ENCODE results near the gene SOS2.

Gene SOS2

DNA sequence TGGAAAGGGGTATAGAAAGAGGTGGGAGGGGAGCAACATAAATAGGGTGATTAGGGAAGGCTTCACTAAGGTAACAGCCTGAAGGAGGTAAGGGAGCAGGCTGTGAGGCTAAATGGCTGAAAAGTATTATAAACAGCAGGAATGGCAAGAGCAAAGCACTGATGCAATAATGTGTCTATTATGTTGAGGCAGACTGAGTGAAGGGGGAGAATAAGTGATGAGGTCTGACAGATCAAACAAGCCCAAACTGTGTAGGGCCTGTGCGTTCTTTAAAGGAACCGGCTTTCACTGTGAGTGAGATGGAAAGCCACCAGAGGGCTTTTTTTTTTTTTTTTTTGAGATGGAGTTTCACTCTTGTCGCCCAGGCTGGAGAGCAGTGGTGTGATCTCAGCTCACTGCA, 108.3 kb downstream of the SOS2 start:
- Histone ChIP-seq H3F3A (ENCODE audit: control insufficient read depth, insufficient read depth) (peaks cover 6% of the 10 kb centered on the region; the same call in 1 of the 2 replicates), H3K9me2 (replicated peaks; ENCODE audit: control insufficient read depth, low read length) (no peaks in the 10 kb centered on the region), H3K4me1 (ENCODE audit: control insufficient read depth, low read length) (no peaks in the 10 kb centered on the region), H3K79me2 (ENCODE audit: control insufficient read depth, low read length) (no peaks in the 10 kb centered on the region), H3K36me3 (ENCODE audit: control insufficient read depth, low read length) (no peaks in the 10 kb centered on the region), H3K27ac (ENCODE audit: low read depth, low read length) (no peak overlapping the region), H4K20me1 (ENCODE audit: control insufficient read depth, insufficient read depth, low read depth, low read length) (no peaks in the 10 kb centered on the region), H3K4me2 (ENCODE audit: low read length) (no peak overlapping the region), H3K27me3 (ENCODE audit: control insufficient read depth, low read length) (no peaks in the 10 kb centered on the region), H3K4me3 (ENCODE audit: low read length) (no peak overlapping the region), H3K9me3 (ENCODE audit: control insufficient read depth, insufficient read depth, low read length) (no peaks in the 10 kb centered on the region)
- TF ChIP-seq EZH2phosphoT487 (IDR thresholded peaks at IDR 0.05; ENCODE audit: borderline replicate concordance, low read length), result no peak
- TF ChIP-seq, protein P1, sequence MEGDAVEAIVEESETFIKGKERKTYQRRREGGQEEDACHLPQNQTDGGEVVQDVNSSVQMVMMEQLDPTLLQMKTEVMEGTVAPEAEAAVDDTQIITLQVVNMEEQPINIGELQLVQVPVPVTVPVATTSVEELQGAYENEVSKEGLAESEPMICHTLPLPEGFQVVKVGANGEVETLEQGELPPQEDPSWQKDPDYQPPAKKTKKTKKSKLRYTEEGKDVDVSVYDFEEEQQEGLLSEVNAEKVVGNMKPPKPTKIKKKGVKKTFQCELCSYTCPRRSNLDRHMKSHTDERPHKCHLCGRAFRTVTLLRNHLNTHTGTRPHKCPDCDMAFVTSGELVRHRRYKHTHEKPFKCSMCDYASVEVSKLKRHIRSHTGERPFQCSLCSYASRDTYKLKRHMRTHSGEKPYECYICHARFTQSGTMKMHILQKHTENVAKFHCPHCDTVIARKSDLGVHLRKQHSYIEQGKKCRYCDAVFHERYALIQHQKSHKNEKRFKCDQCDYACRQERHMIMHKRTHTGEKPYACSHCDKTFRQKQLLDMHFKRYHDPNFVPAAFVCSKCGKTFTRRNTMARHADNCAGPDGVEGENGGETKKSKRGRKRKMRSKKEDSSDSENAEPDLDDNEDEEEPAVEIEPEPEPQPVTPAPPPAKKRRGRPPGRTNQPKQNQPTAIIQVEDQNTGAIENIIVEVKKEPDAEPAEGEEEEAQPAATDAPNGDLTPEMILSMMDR (IDR thresholded peaks at IDR 0.05; ENCODE audit: low read depth, low read length, poor library complexity, severe bottlenecking), result no peak

DNA sequence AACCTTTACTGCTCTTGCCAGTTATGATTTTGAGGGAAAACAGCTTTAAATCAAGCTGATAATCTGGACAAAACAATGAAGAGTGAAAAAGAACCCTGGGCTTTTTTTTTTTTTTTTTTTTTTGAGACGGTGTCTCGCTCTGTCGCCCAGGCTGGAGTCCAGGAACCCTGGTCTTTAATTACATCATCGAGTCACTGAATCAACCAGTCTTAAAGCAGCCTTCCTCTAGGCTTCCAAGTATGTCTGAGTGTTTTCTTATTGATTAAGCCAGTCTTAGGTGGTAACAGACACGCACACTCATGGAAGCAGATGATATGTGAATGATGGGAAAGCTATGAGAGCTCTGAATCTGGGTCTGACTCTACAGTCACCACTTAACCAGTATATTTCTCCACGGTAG, 109.1 kb downstream of the SOS2 start:
- Histone ChIP-seq H3F3A (ENCODE audit: control insufficient read depth, insufficient read depth) (peaks cover 10% of the 10 kb centered on the region; the same call in 1 of the 2 replicates), H3K9me3 (ENCODE audit: control insufficient read depth, insufficient read depth, low read length) (no peaks in the 10 kb centered on the region), H3K4me2 (ENCODE audit: low read length) (no peak overlapping the region), H3K9me2 (replicated peaks; ENCODE audit: control insufficient read depth, low read length) (no peaks in the 10 kb centered on the region), H3K27ac (ENCODE audit: low read depth, low read length) (no peak overlapping the region), H3K27me3 (ENCODE audit: control insufficient read depth, low read length) (no peaks in the 10 kb centered on the region), H3K36me3 (ENCODE audit: control insufficient read depth, low read length) (no peaks in the 10 kb centered on the region), H4K20me1 (ENCODE audit: control insufficient read depth, insufficient read depth, low read depth, low read length) (no peaks in the 10 kb centered on the region), H3K4me1 (ENCODE audit: control insufficient read depth, low read length) (no peaks in the 10 kb centered on the region), H3K79me2 (ENCODE audit: control insufficient read depth, low read length) (no peaks in the 10 kb centered on the region), H3K4me3 (ENCODE audit: low read length) (no peak overlapping the region)
- TF ChIP-seq, protein P1 (IDR thresholded peaks at IDR 0.05; ENCODE audit: low read depth, low read length, poor library complexity, severe bottlenecking), result no peak
- no peak for TF ChIP-seq EZH2phosphoT487 (IDR thresholded peaks at IDR 0.05; ENCODE audit: borderline replicate concordance, low read length)

DNA sequence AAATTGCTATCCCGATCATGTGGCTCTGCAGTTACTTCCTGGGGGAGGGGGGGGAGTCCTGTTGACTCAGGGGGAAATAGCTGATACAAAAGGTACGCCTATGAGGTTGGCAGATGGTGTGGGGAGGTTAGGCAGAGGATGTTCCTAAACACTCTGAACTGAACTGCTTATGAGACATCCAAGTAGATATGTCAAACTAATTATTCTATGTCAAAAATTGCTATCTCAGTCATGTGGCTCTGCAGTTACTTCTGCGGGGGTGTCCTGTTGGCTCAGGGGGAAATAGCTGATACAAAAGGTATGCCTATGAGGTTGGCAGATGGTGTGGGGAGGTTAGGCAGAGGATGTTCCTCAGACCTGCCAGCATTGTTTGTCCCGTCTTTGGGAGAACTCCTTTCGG, 109.9 kb downstream of the SOS2 start:
- Histone ChIP-seq H3K27me3 (ENCODE audit: control insufficient read depth, low read length) (no peaks in the 10 kb centered on the region), H3K4me1 (ENCODE audit: control insufficient read depth, low read length) (peaks cover 6% of the 10 kb centered on the region), H3K4me2 (ENCODE audit: low read length) (no peak overlapping the region), H4K20me1 (ENCODE audit: control insufficient read depth, insufficient read depth, low read depth, low read length) (no peaks in the 10 kb centered on the region), H3K27ac (ENCODE audit: low read depth, low read length) (no peak overlapping the region), H3K9me3 (ENCODE audit: control insufficient read depth, insufficient read depth, low read length) (no peaks in the 10 kb centered on the region), H3K79me2 (ENCODE audit: control insufficient read depth, low read length) (peaks cover 4% of the 10 kb centered on the region), H3K4me3 (ENCODE audit: low read length) (no peak overlapping the region), H3K9me2 (replicated peaks; ENCODE audit: control insufficient read depth, low read length) (no peaks in the 10 kb centered on the region), H3K36me3 (ENCODE audit: control insufficient read depth, low read length) (peaks cover 3% of the 10 kb centered on the region; the same call in 1 of the 2 replicates), H3F3A (ENCODE audit: control insufficient read depth, insufficient read depth) (peaks cover 10% of the 10 kb centered on the region; the same call in 1 of the 2 replicates)
- no peak for TF ChIP-seq EZH2phosphoT487 (IDR thresholded peaks at IDR 0.05; ENCODE audit: borderline replicate concordance, low read length)
- TF ChIP-seq, protein P1 (IDR thresholded peaks at IDR 0.05; ENCODE audit: low read depth, low read length, poor library complexity, severe bottlenecking), result no peak
